ENCODE data around the gene KAZN. TPM values are rescaled to one million over a fixed set of nuclear protein-coding genes. Genes with fewer than 3 reads are reported as not detected.

The KAZN gene
- total and polyA plus RNA-seq, 2 donors from 2014 or later = 17.4 to 60.8 TPM

DNA sequence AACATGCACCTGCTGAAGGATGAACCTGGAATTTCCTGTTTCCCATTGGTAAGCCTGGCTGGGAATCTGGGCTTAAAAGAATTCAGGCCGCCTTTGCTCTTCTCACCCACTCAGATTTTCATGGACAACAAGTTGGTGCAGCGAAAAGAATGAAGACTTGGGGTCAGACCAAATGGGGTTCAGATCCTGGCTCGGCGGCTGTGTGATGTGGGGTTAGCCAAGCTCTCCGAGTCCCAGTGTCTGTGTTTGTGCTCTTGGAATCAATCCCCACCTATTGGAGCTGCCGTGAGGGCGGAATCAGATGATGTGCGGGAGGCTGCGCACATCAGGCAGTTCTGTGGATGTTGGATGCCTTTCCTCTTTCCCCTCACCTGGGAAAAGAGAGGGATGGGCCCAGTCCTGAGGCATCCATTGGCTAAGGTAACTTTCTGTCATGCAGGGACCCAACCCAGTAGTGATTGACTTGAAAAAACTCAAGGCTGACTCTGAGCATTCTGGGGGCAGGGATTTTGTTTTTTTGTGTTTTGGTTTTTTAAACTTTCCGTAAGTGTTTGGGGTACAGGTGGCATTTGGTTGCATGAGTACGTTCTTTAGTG is 228.3 kb downstream of the KAZN start:
- Histone ChIP-seq H3K27ac (ENCODE audit: low read depth in 2 of 2, low read length in 2 of 2) (no peak overlapping the region), H3K36me3 (ENCODE audit: control insufficient read depth in 2 of 3, insufficient read depth in 3 of 3, low read length in 3 of 3) (no peaks in the 10 kb centered on the region), H3K4me1 (ENCODE audit: control insufficient read depth in 2 of 3, insufficient read depth in 2 of 3, low read depth in 1 of 3, low read length in 3 of 3) (no peaks in the 10 kb centered on the region), H3K27me3 (ENCODE audit: control insufficient read depth, insufficient read depth, low read length) (no peaks in the 10 kb centered on the region), H3K9ac (ENCODE audit: low read length in 3 of 3) (no peak overlapping the region), H3K4me3 (ENCODE audit: low read length in 3 of 3) (no peak overlapping the region), H3K9me3 (ENCODE audit: control insufficient read depth in 2 of 3, insufficient read depth in 1 of 3, low read length in 3 of 3) (no peaks in the 10 kb centered on the region)
- FAIRE-seq = no peak
- intact Hi-C loops (cut with DNase I) = no loop called here
- TF ChIP-seq, protein P1, sequence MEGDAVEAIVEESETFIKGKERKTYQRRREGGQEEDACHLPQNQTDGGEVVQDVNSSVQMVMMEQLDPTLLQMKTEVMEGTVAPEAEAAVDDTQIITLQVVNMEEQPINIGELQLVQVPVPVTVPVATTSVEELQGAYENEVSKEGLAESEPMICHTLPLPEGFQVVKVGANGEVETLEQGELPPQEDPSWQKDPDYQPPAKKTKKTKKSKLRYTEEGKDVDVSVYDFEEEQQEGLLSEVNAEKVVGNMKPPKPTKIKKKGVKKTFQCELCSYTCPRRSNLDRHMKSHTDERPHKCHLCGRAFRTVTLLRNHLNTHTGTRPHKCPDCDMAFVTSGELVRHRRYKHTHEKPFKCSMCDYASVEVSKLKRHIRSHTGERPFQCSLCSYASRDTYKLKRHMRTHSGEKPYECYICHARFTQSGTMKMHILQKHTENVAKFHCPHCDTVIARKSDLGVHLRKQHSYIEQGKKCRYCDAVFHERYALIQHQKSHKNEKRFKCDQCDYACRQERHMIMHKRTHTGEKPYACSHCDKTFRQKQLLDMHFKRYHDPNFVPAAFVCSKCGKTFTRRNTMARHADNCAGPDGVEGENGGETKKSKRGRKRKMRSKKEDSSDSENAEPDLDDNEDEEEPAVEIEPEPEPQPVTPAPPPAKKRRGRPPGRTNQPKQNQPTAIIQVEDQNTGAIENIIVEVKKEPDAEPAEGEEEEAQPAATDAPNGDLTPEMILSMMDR (IDR thresholded peaks at IDR 0.05; ENCODE audit: borderline replicate concordance, extremely low read depth, insufficient read depth) = no peak
- no peak for DNase-seq

DNA sequence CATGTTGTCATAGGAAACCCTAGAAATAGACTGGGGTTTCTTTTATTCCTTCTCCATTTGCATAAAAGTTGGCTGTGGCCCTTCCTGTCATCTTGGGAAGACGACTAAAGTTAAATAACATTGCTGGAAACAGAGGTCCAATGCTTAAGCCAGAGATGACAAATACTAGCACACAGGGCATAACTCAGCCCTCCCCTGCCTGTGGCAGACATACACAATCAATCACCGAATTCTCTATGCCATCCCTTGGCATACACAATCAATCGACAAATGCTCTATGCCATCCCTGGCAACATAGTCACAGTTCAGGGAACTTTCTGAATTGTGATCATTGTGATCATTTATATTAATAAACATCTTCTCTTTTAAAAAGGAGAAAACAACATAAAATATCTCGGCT is 229.4 kb downstream of the KAZN start:
- TF ChIP-seq, protein P1 (IDR thresholded peaks at IDR 0.05; ENCODE audit: borderline replicate concordance, extremely low read depth, insufficient read depth) = no peak
- no peak for FAIRE-seq
- Histone ChIP-seq H3K9me3 (ENCODE audit: control insufficient read depth in 2 of 3, insufficient read depth in 1 of 3, low read length in 3 of 3) (no peaks in the 10 kb centered on the region), H3K9ac (ENCODE audit: low read length in 3 of 3) (no peak overlapping the region), H3K27ac (ENCODE audit: low read depth in 2 of 2, low read length in 2 of 2) (no peak overlapping the region), H3K36me3 (ENCODE audit: control insufficient read depth in 2 of 3, insufficient read depth in 3 of 3, low read length in 3 of 3) (no peaks in the 10 kb centered on the region), H3K27me3 (ENCODE audit: control insufficient read depth, insufficient read depth, low read length) (no peaks in the 10 kb centered on the region), H3K4me3 (ENCODE audit: low read length in 3 of 3) (no peak overlapping the region), H3K4me1 (ENCODE audit: control insufficient read depth in 2 of 3, insufficient read depth in 2 of 3, low read depth in 1 of 3, low read length in 3 of 3) (no peaks in the 10 kb centered on the region)
- intact Hi-C loops (cut with DNase I) = no loop called here
- DNase-seq = no peak

DNA sequence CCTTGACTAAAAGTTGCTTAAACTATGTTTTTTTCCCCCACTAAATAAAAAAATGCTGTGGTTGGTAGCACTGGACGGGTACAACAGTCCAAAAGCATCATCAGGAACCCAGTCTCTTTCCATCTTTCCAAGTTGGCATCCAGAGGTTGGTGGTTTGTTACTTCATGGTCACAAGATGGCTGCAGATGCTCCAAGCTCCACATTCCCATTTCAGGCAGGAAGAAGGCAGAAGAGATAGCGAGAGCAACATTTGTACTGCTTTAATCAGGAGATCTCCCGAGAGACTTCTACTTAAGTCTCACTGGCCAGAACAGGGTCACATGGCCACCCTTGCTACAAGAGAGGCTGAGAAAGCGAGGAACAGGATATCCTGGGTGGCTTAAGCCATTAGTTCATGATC is 230.2 kb downstream of the KAZN start:
- Histone ChIP-seq H3K36me3 (ENCODE audit: control insufficient read depth in 2 of 3, insufficient read depth in 3 of 3, low read length in 3 of 3) (no peaks in the 10 kb centered on the region), H3K9me3 (ENCODE audit: control insufficient read depth in 2 of 3, insufficient read depth in 1 of 3, low read length in 3 of 3) (no peaks in the 10 kb centered on the region), H3K27ac (ENCODE audit: low read depth in 2 of 2, low read length in 2 of 2) (no peak overlapping the region), H3K4me3 (ENCODE audit: low read length in 3 of 3) (no peak overlapping the region), H3K27me3 (ENCODE audit: control insufficient read depth, insufficient read depth, low read length) (no peaks in the 10 kb centered on the region), H3K4me1 (ENCODE audit: control insufficient read depth in 2 of 3, insufficient read depth in 2 of 3, low read depth in 1 of 3, low read length in 3 of 3) (no peaks in the 10 kb centered on the region), H3K9ac (ENCODE audit: low read length in 3 of 3) (no peak overlapping the region)
- FAIRE-seq (no peak), DNase-seq (no peak)
- intact Hi-C loops (cut with DNase I) = no loop called here
- TF ChIP-seq, protein P1 (IDR thresholded peaks at IDR 0.05; ENCODE audit: borderline replicate concordance, extremely low read depth, insufficient read depth) = no peak

DNA sequence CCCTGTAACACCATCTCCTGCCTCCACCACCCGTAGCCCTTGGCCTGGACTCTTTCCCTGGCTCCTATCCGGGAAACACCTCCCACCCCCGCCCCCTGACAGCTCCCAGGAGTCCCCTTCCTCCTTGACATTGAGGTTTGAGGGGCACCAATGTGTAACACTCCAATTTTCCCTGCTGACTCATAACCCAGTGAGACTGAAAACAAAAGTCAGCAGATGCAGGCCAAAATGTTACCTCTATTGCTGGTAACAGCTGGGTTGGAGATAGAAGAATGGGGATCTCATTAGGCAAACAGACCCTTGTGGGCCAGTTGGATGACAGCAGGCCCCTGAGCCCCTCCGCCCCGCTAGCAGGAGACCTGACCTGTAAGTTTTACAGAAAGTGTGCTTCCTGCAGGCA is 237.2 kb downstream of the KAZN start:
- H3K27ac ChIP-seq (ENCODE audit: low read depth in 2 of 2, low read length in 2 of 2) = no peak overlapping the region
- no peaks in the 10 kb centered on the region for H3K36me3 ChIP-seq (ENCODE audit: control insufficient read depth in 2 of 3, insufficient read depth in 3 of 3, low read length in 3 of 3)
- FAIRE-seq = no peak
- no peak overlapping the region for H3K9ac ChIP-seq (ENCODE audit: low read length in 3 of 3)
- H3K9me3 ChIP-seq (ENCODE audit: control insufficient read depth in 2 of 3, insufficient read depth in 1 of 3, low read length in 3 of 3) = no peaks in the 10 kb centered on the region
- intact Hi-C loops (cut with DNase I) = no loop called here
- no peak for DNase-seq
- H3K4me1 ChIP-seq (ENCODE audit: control insufficient read depth in 2 of 3, insufficient read depth in 2 of 3, low read depth in 1 of 3, low read length in 3 of 3) = no peaks in the 10 kb centered on the region
- H3K4me3 ChIP-seq (ENCODE audit: low read length in 3 of 3) = no peak overlapping the region
- H3K27me3 ChIP-seq (ENCODE audit: control insufficient read depth, insufficient read depth, low read length) = no peaks in the 10 kb centered on the region
- TF ChIP-seq, protein P1 (IDR thresholded peaks at IDR 0.05; ENCODE audit: borderline replicate concordance, extremely low read depth, insufficient read depth) = no peak

Measured in kidney (tissue), 14 donors.